Subcutaneous adipose tissue (tissue), 4 donors: ENCODE data around the gene LTC4S. TPM values are rescaled to one million over a fixed set of nuclear protein-coding genes. Genes with fewer than 3 reads are reported as not detected.

Experiments
- total RNA-seq, 4 donors: library from RNA; depleted of rRNA; stranded (reverse); fragments of >200 nt; gene quantifications; one replicate each; pipeline ENCODE4 v1.1.0, GENCODE V29; 2016
- TF ChIP-seq, protein P1 (sequence below): fragments of 450-650 bp; IDR thresholded peaks from one replicate; pipeline ENCODE4 v1.5.1; 2016; ENCODE audit warnings: low read depth, mild to moderate bottlenecking, control low read depth, antibody characterized with exemption, moderate library complexity

LTC4S gene
- total RNA-seq, 4 donors from 2014 or later: 2.7 to 8.8 (median 7.0) TPM; not detected in 1

DNA sequence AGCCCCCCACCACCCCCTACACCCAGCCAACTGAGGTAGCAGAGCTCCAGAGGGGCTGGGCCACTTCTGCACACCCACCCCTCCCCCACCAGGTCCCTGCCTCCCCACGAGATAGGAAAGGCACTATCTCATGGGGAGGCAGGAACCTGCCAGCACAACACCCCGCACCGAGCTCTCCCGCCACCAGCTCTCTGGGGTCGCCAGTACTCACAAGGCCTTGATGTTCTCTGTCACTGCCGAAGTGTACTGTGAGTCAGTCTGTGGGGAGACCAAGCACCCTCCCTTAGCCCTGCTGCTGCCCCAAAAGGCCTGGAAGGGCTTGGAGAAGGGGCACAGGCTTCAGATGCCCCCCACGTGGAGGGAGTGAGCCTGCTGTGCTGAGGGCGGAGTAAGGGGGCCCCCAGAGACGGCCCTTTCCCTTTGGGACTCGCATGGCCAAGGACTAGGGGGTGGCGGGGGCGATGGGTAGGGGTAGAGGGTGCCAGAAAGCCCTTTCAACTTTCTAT lies 7.0 kb downstream of the LTC4S start:
- TF ChIP-seq, protein P1, sequence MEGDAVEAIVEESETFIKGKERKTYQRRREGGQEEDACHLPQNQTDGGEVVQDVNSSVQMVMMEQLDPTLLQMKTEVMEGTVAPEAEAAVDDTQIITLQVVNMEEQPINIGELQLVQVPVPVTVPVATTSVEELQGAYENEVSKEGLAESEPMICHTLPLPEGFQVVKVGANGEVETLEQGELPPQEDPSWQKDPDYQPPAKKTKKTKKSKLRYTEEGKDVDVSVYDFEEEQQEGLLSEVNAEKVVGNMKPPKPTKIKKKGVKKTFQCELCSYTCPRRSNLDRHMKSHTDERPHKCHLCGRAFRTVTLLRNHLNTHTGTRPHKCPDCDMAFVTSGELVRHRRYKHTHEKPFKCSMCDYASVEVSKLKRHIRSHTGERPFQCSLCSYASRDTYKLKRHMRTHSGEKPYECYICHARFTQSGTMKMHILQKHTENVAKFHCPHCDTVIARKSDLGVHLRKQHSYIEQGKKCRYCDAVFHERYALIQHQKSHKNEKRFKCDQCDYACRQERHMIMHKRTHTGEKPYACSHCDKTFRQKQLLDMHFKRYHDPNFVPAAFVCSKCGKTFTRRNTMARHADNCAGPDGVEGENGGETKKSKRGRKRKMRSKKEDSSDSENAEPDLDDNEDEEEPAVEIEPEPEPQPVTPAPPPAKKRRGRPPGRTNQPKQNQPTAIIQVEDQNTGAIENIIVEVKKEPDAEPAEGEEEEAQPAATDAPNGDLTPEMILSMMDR: no peak

DNA sequence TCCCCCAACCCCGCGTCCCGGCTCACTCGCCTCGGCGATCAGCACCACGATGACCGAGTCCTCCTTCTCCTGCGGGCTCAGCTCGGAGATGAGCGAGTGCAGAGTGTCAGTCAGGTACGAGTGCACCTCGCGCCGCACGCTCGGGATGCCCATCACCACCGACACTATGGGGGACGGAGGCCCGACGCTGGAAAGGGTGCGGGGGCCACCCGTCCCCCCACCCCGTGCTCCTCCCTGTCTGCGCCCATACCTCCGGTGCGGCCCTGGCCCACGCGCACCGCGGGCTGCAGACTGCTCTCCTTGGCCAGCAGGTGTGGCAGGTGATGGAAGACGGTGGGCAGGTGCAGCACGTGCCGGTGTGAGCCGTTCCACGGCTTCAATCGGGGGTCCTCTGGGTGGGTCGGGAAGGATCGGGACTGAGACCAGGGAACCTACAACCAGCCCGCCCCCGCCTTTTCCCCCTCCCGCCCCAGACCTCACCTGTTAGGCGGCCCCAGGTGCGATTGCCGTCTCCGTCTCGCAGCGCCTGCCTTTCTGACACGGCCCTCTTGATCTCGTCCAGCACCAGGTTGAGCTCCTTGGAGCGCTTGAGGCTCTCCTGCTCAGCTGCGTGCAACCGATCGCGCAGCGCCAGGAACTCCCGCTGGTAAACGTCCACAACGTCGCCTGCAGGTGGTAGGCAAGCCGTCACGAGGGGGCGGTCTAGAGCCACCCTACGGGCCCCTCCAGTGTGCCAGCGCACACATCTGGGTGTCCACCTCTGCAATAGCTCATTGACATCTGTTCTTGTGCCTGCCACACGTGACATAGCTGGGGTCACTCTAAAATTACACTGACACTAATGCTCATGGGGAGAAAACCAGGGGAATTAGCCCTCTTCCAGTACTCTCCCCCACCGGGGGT lies 7.8 kb downstream of the LTC4S start:
- TF ChIP-seq, protein P1: no peak

DNA sequence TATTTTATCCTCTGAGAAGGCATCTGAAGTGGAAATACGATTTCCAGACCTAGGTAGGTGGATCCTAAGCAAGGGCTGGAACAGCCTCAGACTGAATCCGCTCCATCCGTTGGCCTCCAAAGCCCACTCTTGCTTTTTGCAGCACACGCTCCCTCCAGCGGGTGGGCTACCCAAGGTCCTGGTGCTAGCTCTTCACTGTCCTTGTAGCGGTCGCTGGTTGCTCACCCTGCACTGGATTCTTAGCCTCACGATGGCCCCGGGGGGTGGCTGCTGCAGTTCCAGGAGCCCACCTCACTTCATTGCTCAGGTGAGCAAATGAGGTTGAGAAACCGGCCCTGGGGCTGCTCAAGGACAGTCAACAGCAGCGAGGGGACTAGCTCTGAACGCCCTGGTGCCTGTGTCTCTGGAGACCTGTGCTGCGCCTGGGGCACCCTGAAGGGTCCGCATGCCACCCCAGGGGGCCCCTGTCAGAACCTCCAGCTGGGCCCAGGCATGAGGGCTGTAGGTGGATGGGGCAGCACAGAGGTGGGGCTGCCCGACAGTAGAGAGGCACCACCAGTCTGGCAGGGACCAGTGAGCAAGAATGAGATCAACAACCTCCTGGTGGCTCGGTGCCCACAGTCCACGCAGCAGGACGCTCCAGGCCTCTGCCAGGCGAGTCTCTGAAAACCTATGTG lies 8.6 kb downstream of the LTC4S start:
- TF ChIP-seq, protein P1: no peak

DNA sequence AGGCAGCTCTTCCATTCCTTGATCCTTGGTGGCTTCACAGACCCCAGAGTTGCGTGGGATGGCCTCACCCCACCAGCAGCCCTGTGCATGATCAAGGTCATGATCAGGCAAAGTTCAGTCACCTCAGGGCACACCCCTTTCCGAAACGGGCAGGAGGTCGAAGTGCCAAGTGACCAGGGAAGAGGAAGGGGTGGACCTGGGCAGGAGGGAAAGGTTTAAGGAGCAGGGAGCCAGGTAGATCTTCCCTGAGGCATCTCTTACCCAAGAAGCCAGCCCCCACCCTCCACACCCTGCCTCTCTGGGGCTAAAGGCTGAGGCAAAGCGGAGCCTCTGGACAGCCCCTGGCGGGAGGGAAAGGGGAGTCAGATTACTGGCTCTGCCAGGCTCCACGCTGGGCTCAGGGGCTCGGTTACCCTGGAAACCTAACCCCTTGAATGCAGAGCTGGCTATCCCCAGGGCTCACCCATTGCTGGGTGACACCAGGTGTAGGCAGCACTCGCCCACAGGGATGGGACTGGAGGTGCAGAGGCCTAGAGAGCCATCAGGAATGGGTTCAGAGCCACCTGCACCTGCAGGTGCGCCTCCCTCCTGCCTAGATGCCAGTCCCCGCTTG lies 9.3 kb downstream of the LTC4S start:
- TF ChIP-seq, protein P1: no peak

DNA sequence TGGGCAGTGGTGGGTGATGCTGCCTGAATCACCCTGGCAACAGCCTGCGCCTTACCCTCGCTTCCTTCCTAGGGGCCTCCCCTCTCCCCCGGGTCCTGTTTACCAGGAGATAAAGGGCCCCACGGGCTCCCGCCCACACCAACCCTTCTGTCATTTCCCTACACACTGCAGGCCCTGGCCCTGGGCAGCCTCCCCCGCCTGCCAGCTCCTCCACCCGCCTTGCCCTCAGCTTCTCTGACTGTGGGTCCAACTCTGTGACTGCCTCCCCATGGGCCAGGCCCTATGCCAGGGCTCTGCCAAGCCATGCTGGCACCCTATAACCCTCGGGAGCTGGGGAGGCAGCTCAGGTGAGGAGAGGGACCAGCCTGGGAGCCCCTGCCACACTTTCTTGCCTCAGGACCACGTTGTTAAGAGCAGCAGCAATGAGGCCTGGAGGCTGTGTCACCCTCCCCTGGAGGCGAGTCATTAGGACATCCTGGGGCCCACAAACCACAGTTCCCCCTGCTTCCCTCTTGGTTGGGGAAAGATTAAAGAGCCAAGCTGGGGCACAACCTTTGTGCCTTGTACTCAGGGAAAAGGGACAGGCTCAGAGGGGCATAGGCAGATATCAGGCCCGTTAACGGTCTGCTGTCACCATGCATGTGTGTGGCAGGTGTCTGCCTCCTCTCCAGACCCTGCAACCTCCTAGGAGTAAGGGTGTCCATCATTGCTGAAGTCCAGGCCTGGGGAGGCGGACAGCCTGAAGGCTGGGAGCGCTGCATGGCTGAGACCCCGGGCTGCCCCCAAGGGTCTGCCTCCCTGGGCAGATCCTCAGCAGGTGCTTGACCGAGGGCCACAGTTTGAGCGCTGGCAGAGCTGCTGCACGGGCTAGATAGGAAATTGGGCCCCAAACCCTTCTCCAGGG lies 10.1 kb downstream of the LTC4S start:
- TF ChIP-seq, protein P1: no peak

DNA sequence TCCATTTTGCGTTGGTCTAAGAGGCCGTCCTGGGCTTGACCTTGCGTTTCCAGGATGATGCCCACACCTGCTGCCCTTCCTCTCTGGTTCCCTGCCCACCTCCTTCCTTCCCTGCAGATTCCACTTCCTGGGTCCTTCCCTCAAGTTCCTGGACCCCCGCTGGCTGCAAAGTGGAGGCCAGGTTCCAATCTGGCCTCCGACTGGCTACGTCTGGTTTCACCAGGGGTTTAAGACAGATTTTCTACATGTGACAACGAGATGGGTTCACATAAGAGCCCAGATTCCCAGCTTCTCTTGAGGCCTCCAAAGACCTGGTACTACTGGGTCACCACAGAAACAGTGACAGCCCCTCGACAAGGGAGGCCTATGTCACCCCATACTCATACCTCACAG lies 10.8 kb downstream of the LTC4S start:
- TF ChIP-seq, protein P1: no peak
